T-helper 1 cell treated with Interleukin-12 subunit alpha and Interleukin-12 subunit beta and Interleukin-4 antibody, amounts not matched to agents 30 μg/mL and 1 μg/mL, for 36 hours (primary cell): ENCODE data around the gene ADAMTS17.

Source experiments
- H3K27ac Mint-ChIP-seq: one replicate; pipeline ENCODE4 v1.8.0; 2021; ENCODE audit warnings: mild to moderate bottlenecking, mixed read lengths
- H3K27me3 Mint-ChIP-seq: one replicate; pipeline ENCODE4 v1.8.0; 2021; ENCODE audit warnings: low read depth, mixed read lengths
- H3K36me3 Mint-ChIP-seq: one replicate; pipeline ENCODE4 v1.8.0; 2021; ENCODE audit warnings: low read depth, mixed read lengths
- H3K4me1 Mint-ChIP-seq: one replicate; pipeline ENCODE4 v1.8.0; 2021; ENCODE audit warnings: low read depth, mixed read lengths
- H3K4me3 Mint-ChIP-seq: one replicate; pipeline ENCODE4 v1.8.0; 2021; ENCODE audit warnings: mild to moderate bottlenecking, moderate library complexity, mixed read lengths
- H3K9me3 Mint-ChIP-seq: one replicate; pipeline ENCODE4 v1.8.0; 2021; ENCODE audit warnings: mixed read lengths

The ADAMTS17 gene

DNA sequence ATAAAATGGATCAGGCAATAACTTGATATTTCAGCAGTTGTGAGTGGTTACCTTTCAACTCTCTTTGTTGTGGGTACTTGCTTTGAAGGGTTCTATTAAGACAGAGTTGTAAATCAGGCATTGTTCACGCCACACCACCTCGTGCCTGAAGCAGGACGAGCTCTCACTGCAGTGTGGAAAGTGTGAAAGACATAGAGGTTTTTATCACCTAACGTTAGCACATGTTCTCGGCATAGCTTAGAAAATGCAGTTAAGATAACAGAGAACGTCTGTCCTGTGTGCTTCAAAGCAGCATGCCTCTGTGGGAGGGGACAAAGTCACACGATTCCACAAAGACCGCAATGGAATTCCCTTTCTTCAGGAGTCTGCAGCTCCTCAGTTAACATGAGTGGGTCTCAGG lies 7.8 kb downstream of the ADAMTS17 start:
- Mint-ChIP-seq H3K9me3 (no peaks in the 10 kb centered on the region), H3K36me3 (no peaks in the 10 kb centered on the region), H3K27ac (peak overlapping the region; percentile 41), H3K4me1 (peaks cover 44% of the 10 kb centered on the region), H3K4me3 (no peak overlapping the region), H3K27me3 (peaks cover 24% of the 10 kb centered on the region)

GRCh38 chr15:100333236-100333635 lies 8.5 kb downstream of the ADAMTS17 start:
- H3K36me3 Mint-ChIP-seq = no peaks in the 10 kb centered on the region

GRCh38 chr15:100332721-100333120 lies 9.1 kb downstream of the ADAMTS17 start:
- H3K27ac Mint-ChIP-seq = no peak overlapping the region
- H3K9me3 Mint-ChIP-seq = no peaks in the 10 kb centered on the region
- peaks cover 15% of the 10 kb centered on the region for H3K27me3 Mint-ChIP-seq
- H3K4me1 Mint-ChIP-seq = peaks cover 40% of the 10 kb centered on the region
- no peak overlapping the region for H3K4me3 Mint-ChIP-seq
- no peaks in the 10 kb centered on the region for H3K36me3 Mint-ChIP-seq

More at GRCh38 chr15:100333236-100333635, 8.5 kb downstream of the ADAMTS17 start:
- peaks cover 18% of the 10 kb centered on the region for H3K27me3 Mint-ChIP-seq
- H3K27ac Mint-ChIP-seq = peak overlapping the region; percentile 18
- no peaks in the 10 kb centered on the region for H3K9me3 Mint-ChIP-seq
- no peak overlapping the region for H3K4me3 Mint-ChIP-seq
- H3K4me1 Mint-ChIP-seq = peaks cover 40% of the 10 kb centered on the region

DNA sequence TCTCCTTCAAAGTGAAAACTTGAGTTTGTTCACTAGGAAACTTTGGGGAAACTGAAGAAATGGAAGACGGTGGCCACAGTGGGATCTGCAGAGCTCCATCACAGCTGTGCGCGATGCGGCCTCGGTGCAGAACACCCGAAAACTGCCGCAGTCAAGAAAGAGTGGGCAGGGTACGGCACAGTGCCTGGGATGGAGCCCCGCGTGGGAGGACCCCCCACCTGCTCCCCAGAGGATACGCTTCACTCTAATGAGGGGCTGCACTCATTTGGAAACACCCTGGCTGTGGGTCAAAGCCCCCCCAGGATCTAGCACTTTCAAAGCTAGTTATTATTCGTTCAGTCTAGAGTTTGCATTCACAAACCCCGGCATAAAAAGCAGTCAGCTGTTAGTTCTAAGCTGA lies 9.5 kb downstream of the ADAMTS17 start:
- no peak overlapping the region for H3K27ac Mint-ChIP-seq
- H3K27me3 Mint-ChIP-seq = peaks cover 14% of the 10 kb centered on the region
- H3K36me3 Mint-ChIP-seq = no peaks in the 10 kb centered on the region
- H3K9me3 Mint-ChIP-seq = no peaks in the 10 kb centered on the region
- H3K4me3 Mint-ChIP-seq = no peak overlapping the region
- H3K4me1 Mint-ChIP-seq = peaks cover 40% of the 10 kb centered on the region

DNA sequence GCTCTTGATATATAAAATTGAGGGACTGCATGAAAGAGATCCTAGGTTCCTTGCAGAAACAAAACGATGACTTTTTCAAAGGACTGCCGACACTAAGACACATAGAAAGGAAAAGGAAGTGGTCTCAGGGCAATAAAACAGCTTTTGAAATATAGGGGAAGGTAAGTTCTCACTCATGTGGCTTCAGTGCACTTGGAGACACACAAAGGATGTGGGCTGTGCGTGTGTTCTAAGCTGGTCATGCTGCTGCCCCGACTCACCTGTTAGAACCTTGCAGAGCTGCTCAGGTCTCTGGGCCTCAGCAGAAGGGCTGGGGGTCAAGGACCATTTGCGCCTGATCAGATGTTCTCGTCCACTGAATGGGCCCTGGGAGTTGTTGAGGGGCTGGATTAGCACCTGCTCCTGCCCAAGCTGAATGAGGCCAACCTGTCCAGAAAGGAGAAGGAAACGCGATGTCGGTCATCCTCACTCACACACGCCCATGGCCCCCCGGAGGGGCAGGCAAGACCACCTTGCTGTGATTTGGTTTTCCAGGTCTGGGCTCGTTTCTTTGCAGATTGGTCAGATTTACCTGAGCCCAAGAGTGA lies 11.1 kb downstream of the ADAMTS17 start:
- Mint-ChIP-seq H3K9me3 (no peaks in the 10 kb centered on the region), H3K4me1 (peaks cover 37% of the 10 kb centered on the region), H3K27ac (peak overlapping the region; percentile 63)

DNA sequence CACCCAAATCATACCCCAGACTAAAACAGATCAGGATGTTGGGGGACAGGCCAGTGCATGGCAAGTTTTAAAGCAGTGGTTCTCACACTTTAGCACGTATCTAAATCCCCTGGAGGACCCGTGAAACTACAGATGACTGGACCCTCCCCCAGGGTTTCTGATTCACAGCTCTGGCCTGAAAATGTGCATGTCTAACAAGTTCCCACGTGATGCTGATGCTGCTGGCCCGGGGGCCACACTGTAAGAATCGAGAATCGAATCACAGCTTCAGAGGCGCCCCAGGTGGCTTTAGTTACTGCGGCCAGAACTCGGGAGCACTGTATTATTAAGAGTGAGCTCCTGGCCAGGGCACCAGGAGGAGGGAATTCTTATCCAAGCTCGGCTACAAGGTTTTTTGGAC lies 11.6 kb downstream of the ADAMTS17 start:
- peak overlapping the region; percentile 46 for H3K4me3 Mint-ChIP-seq
- H3K9me3 Mint-ChIP-seq = no peaks in the 10 kb centered on the region
- H3K27me3 Mint-ChIP-seq = peaks cover 14% of the 10 kb centered on the region
- H3K27ac Mint-ChIP-seq = peak overlapping the region; percentile 63
- peaks cover 34% of the 10 kb centered on the region for H3K4me1 Mint-ChIP-seq
- H3K36me3 Mint-ChIP-seq = no peaks in the 10 kb centered on the region

More for the DNA sequence above, 11.1 kb downstream of the ADAMTS17 start:
- H3K36me3 Mint-ChIP-seq = no peaks in the 10 kb centered on the region
- H3K27me3 Mint-ChIP-seq = peaks cover 14% of the 10 kb centered on the region
- H3K4me3 Mint-ChIP-seq = peak overlapping the region; percentile 46

DNA sequence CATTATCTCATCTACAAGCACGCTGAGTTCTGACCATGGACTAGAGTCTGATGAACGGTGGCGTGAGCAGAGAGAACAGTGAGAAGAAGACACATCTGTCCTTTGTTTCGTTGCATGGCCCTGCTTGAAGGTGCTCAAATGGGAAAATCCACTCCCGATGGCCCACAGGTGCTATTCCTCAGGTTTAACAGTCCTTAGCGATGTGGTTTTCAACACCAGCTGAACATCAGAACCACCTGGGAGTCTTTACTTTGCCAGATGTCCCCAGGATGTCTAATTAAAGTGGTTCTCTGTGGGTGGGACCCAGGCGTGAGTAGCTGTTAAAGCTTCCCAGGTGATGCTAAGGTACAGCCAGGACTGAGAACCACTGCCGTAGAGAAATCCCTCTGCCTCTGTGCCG lies 13.0 kb downstream of the ADAMTS17 start:
- no peak overlapping the region for H3K4me3 Mint-ChIP-seq
- no peaks in the 10 kb centered on the region for H3K9me3 Mint-ChIP-seq
- peaks cover 27% of the 10 kb centered on the region for H3K4me1 Mint-ChIP-seq
- H3K27me3 Mint-ChIP-seq = peaks cover 14% of the 10 kb centered on the region
- no peak overlapping the region for H3K27ac Mint-ChIP-seq
- H3K36me3 Mint-ChIP-seq = no peaks in the 10 kb centered on the region

DNA sequence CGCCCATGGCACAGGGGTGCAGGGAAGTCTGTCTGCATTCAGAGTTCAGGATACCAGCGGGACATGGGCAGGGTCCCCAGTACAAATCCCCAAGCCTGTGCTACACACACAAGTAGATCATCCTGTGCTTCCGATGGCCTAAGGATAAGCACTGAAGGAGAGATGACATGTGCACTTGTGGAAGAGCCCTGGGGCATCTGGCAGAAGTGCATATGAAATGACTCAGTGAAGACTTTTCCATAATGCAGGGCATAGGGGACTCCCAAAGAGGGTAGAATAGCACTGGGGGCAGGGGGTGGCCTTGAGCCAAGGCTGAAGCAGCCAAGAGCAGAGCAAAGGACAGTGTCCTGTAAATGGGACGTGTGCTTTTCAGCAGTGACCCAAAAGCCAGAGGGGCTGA lies 22.9 kb downstream of the ADAMTS17 start:
- Mint-ChIP-seq H3K27ac (no peak overlapping the region), H3K27me3 (peaks cover 5% of the 10 kb centered on the region), H3K9me3 (peaks cover 4% of the 10 kb centered on the region), H3K4me3 (no peak overlapping the region), H3K4me1 (no peaks in the 10 kb centered on the region), H3K36me3 (peaks cover 5% of the 10 kb centered on the region)

GRCh38 chr15:100314809-100315400 lies 26.9 kb downstream of the ADAMTS17 start:
- H3K27ac Mint-ChIP-seq = no peak overlapping the region
- H3K4me1 Mint-ChIP-seq = no peaks in the 10 kb centered on the region
- peaks cover 1% of the 10 kb centered on the region for H3K9me3 Mint-ChIP-seq
- peaks cover 2% of the 10 kb centered on the region for H3K27me3 Mint-ChIP-seq
- H3K36me3 Mint-ChIP-seq = peaks cover 3% of the 10 kb centered on the region
- H3K4me3 Mint-ChIP-seq = no peak overlapping the region

- no peaks in the 10 kb centered on the region for H3K27me3 Mint-ChIP-seq
- no peaks in the 10 kb centered on the region for H3K4me1 Mint-ChIP-seq
- no peak overlapping the region for H3K4me3 Mint-ChIP-seq
- H3K36me3 Mint-ChIP-seq = no peaks in the 10 kb centered on the region
- H3K27ac Mint-ChIP-seq = no peak overlapping the region
- H3K9me3 Mint-ChIP-seq = no peaks in the 10 kb centered on the region
Observed at GRCh38 chr15:100311833-100312476, 29.8 kb downstream of the ADAMTS17 start.

DNA sequence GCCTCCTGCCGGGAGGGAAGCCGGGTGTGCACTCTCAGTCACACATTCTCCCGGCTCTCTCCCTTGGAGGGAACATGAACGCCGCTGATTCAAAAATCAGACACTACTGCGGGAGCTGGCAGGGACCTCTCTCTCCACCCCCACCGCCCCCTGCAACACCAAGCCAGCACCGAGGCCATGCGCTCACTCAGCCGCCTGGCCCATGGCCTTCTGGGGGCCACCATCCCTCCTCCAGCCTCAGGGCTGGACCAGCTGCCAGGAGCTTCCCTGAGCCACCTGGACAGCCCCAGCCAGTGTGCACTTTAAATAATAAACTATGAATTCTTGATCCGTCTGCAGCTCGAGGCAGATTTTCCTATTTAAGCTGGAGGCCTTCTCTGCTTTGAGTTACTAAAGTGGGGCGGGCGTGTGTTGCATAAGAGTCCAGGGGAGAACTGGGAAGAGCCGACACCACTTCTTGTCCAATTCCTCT lies 30.6 kb downstream of the ADAMTS17 start:
- H3K4me3 Mint-ChIP-seq = no peak overlapping the region

DNA sequence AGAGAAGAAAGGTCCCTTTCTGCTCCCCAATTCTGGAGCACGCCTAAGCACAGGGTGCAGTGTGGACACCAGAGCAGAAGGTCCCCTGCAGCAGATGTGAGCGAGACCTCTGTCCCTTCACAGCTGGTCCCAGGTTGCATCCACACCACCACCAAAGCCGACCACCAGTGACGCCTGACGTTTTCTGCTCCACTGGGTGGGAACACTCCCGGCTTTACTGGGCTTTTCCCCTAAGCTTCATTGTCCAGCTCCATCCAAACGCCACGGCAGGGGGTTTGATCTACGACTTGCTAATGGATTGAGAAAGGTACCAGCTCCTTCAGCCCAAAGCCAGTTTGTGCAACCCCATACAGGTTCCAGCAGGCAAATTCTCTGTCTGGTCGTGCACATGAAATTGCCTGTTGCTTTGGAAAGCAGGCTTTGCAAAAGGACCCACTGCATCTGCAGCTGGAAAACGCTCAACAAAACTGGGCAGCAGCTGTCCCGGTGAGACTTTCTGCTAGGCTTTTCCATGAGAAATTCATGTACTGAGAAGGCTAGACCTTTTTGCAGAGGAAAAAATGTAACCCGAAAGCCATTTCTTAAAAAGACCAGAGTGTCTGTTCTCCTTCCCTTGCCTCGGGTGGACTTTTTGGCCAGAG lies 31.1 kb downstream of the ADAMTS17 start:
- Mint-ChIP-seq H3K27me3 (no peaks in the 10 kb centered on the region), H3K9me3 (no peaks in the 10 kb centered on the region), H3K27ac (no peak overlapping the region), H3K4me1 (no peaks in the 10 kb centered on the region), H3K36me3 (no peaks in the 10 kb centered on the region), H3K4me3 (no peak overlapping the region)

More for the DNA sequence above, 30.6 kb downstream of the ADAMTS17 start:
- Mint-ChIP-seq H3K4me1 (no peaks in the 10 kb centered on the region), H3K9me3 (no peaks in the 10 kb centered on the region), H3K27me3 (no peaks in the 10 kb centered on the region), H3K36me3 (no peaks in the 10 kb centered on the region), H3K27ac (no peak overlapping the region)

- Mint-ChIP-seq H3K36me3 (no peaks in the 10 kb centered on the region), H3K9me3 (no peaks in the 10 kb centered on the region), H3K4me1 (no peaks in the 10 kb centered on the region), H3K27me3 (no peaks in the 10 kb centered on the region), H3K4me3 (no peak overlapping the region), H3K27ac (no peak overlapping the region)
Observed at GRCh38 chr15:100310041-100310405, 31.8 kb downstream of the ADAMTS17 start.

DNA sequence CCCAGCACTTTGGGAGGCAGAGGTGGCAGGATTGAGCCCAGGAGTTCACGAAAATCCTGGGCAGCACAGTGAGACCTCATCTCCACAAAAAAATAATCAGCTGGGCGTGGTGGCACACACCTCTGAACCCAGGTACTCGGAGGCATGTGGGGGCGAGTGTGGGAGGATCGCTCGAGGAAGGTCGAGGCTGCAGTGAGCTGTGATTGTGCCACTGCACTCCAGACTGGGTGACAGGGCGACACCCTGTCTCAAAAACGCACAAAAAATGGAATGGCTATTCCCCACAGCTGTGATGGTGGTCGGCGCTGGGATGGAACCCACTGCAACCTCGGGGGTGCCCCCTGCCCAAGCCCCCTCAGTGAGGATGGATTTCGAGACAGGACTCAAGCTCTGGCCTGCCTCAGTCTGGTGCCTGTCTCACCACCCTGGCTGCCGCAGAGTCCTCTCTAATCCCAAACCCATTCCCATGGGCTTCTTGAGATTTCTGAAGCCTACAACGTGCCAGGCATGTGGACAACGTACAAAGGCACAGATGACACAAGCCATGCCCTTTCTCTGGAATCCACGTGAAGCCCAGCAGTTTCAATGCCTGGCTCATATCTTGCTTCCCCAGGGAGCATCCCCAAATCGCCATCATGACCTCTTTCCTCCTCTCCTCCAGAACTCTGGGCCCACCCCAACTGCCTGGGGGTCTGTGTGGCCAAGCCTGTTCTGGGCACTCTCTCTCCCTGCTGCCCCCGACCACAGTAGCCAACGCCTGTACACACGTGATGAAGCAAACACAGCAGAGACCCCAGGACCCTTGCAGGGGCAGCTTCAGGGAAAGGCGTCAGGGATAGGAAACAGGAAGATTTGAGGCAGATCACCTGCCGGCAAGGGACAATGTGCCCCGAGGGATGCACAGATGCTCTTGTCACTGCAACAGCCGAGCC lies 32.4 kb downstream of the ADAMTS17 start:
- no peak overlapping the region for H3K27ac Mint-ChIP-seq
- H3K36me3 Mint-ChIP-seq = no peaks in the 10 kb centered on the region
- no peak overlapping the region for H3K4me3 Mint-ChIP-seq
- no peaks in the 10 kb centered on the region for H3K27me3 Mint-ChIP-seq
- H3K4me1 Mint-ChIP-seq = no peaks in the 10 kb centered on the region
- H3K9me3 Mint-ChIP-seq = no peaks in the 10 kb centered on the region
